Renal cortex interstitium (tissue), 11 donors: Measurements from ENCODE around the gene B3GAT1. TPM values are rescaled to one million over a fixed set of nuclear protein-coding genes. Genes with fewer than 3 reads are reported as not detected.
"Not testable (repeated sequence)": the region's sequence is repeated elsewhere in the genome, so short reads cannot be mapped to it uniquely, and the experiment has no call there.

Experiments
- DNase-seq, 11 donors: peaks; one replicate each; pipeline ENCODE4 v3.0.0-alpha.2; 2013; ENCODE audit warnings: low read depth in 9 of 11, low spot score in 4 of 11; ENCODE audit errors: extremely low read depth in 1 of 11
- polyA plus RNA-seq, 3 donors: library from polyadenylated mRNA; unstranded; fragments of 120-200 nt; gene quantifications; one replicate each; pipeline ENCODE4 v1.2.1, GENCODE V29; 2013; ENCODE audit not compliant: insufficient read length in 3 of 3

Gene B3GAT1
- polyA plus RNA-seq, 3 donors = 4.3 to 4.9 (median 4.6) TPM

- not testable (repeated sequence) for DNase-seq
Measured at GRCh38 chr11:134444160-134445108, 32.4 kb upstream of the B3GAT1 start.

- no peak for DNase-seq
Measured at GRCh38 chr11:134443246-134443645, 31.2 kb upstream of the B3GAT1 start.

- DNase-seq = no peak
Measured at GRCh38 chr11:134442246-134442645, 30.2 kb upstream of the B3GAT1 start.

- DNase-seq = no peak
Measured at GRCh38 chr11:134441706-134442105, 29.7 kb upstream of the B3GAT1 start.

- no peak for DNase-seq
Measured at GRCh38 chr11:134441281-134441680, 29.2 kb upstream of the B3GAT1 start.

GRCh38 chr11:134440851-134441250 lies 28.8 kb upstream of the B3GAT1 start:
- no peak for DNase-seq

- peak in 3 of 11 donors; percentile 12 to 15 (median 14) for DNase-seq
Measured at GRCh38 chr11:134438542-134439537, 26.8 kb upstream of the B3GAT1 start.

GRCh38 chr11:134437821-134438220 lies 25.8 kb upstream of the B3GAT1 start:
- no peak for DNase-seq

- DNase-seq = no peak
Measured at GRCh38 chr11:134436781-134437180, 24.7 kb upstream of the B3GAT1 start.

GRCh38 chr11:134433806-134434205 lies 21.8 kb upstream of the B3GAT1 start:
- DNase-seq = no peak

GRCh38 chr11:134433251-134433650 lies 21.2 kb upstream of the B3GAT1 start:
- no peak for DNase-seq

- no peak for DNase-seq
Measured at GRCh38 chr11:134432776-134433175, 20.7 kb upstream of the B3GAT1 start.

- DNase-seq = no peak
Measured at GRCh38 chr11:134429106-134429505, 17.1 kb upstream of the B3GAT1 start.

GRCh38 chr11:134425816-134426536 lies 13.9 kb upstream of the B3GAT1 start:
- DNase-seq = no peak

GRCh38 chr11:134425413-134425812 lies 13.4 kb upstream of the B3GAT1 start:
- DNase-seq = no peak

GRCh38 chr11:134423106-134423505 lies 11.1 kb upstream of the B3GAT1 start:
- DNase-seq = no peak

- peak in 9 of 11 donors; percentile 39 to 70 (median 57) for DNase-seq
Measured at GRCh38 chr11:134417871-134418840, 6.1 kb upstream of the B3GAT1 start.

GRCh38 chr11:134416726-134417125 lies 4.7 kb upstream of the B3GAT1 start:
- no peak for DNase-seq
